Measurements from ENCODE around the gene DNAAF5. TPM values are rescaled to one million over a fixed set of nuclear protein-coding genes. Genes with fewer than 3 reads are reported as not detected.

Gene DNAAF5
- total RNA-seq, 6 experiments from 2014 or later, result 9.5 to 22.8 (median 10.5) TPM

GRCh38 chr7:777728-778078 lies 51.2 kb downstream of the DNAAF5 start:
- no peaks in the 10 kb centered on the region for H3K4me1 ChIP-seq
- TF ChIP-seq POLR2A (IDR thresholded peaks at IDR 0.05), result no peak
- TF ChIP-seq, protein P1, sequence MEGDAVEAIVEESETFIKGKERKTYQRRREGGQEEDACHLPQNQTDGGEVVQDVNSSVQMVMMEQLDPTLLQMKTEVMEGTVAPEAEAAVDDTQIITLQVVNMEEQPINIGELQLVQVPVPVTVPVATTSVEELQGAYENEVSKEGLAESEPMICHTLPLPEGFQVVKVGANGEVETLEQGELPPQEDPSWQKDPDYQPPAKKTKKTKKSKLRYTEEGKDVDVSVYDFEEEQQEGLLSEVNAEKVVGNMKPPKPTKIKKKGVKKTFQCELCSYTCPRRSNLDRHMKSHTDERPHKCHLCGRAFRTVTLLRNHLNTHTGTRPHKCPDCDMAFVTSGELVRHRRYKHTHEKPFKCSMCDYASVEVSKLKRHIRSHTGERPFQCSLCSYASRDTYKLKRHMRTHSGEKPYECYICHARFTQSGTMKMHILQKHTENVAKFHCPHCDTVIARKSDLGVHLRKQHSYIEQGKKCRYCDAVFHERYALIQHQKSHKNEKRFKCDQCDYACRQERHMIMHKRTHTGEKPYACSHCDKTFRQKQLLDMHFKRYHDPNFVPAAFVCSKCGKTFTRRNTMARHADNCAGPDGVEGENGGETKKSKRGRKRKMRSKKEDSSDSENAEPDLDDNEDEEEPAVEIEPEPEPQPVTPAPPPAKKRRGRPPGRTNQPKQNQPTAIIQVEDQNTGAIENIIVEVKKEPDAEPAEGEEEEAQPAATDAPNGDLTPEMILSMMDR (IDR thresholded peaks at IDR 0.05), result no peak
- 83% methylated on average over 16 of the region's 16 CpGs for WGBS (ENCODE audit: insufficient coverage, low coverage, low lambda C conversion rate, missing lambda C conversion rate)
- H3K4me3 ChIP-seq, result no peak overlapping the region
- DNase-seq, result no peak
- H3K27me3 ChIP-seq, result no peaks in the 10 kb centered on the region
- H3K9me3 ChIP-seq, result no peaks in the 10 kb centered on the region
- H3K36me3 ChIP-seq, result peaks cover 0 to 14% (median 0%) of the 10 kb centered on the region in 4 donors
- intact Hi-C loops (cut with DNase I), result no loop called here
- H3K27ac ChIP-seq, result no peak overlapping the region
- ATAC-seq, result no peak

- H3K9me3 ChIP-seq, result no peaks in the 10 kb centered on the region
- no peak overlapping the region for H3K27ac ChIP-seq
- WGBS (ENCODE audit: insufficient coverage, low coverage, low lambda C conversion rate, missing lambda C conversion rate), result 78% methylated on average over 2 of the region's 23 CpGs
- DNase-seq (no peak), ATAC-seq (no peak)
- no peaks in the 10 kb centered on the region for H3K4me1 ChIP-seq
- intact Hi-C loops (cut with DNase I), result no loop called here
- no peaks in the 10 kb centered on the region for H3K27me3 ChIP-seq
- no peak overlapping the region for H3K4me3 ChIP-seq
- no peak for TF ChIP-seq POLR2A (IDR thresholded peaks at IDR 0.05)
- TF ChIP-seq, protein P1 (IDR thresholded peaks at IDR 0.05), result no peak
- peaks cover 0 to 11% (median 2%) of the 10 kb centered on the region in 4 donors for H3K36me3 ChIP-seq
These were observed 51.9 kb downstream of the DNAAF5 start for GRCh38 chr7:778271-778967.

GRCh38 chr7:778968-779451 lies 52.5 kb downstream of the DNAAF5 start:
- H3K36me3 ChIP-seq, result peaks cover 0 to 11% (median 2%) of the 10 kb centered on the region in 4 donors
- H3K9me3 ChIP-seq, result no peaks in the 10 kb centered on the region
- intact Hi-C loops (cut with DNase I), result no loop called here
- H3K27me3 ChIP-seq, result no peaks in the 10 kb centered on the region
- DNase-seq (no peak), ATAC-seq (no peak)
- H3K4me1 ChIP-seq, result no peaks in the 10 kb centered on the region
- H3K27ac ChIP-seq, result no peak overlapping the region
- TF ChIP-seq, protein P1 (IDR thresholded peaks at IDR 0.05), result no peak
- no peak for TF ChIP-seq POLR2A (IDR thresholded peaks at IDR 0.05)
- WGBS (ENCODE audit: insufficient coverage, low coverage, low lambda C conversion rate, missing lambda C conversion rate), result 100% methylated on average over 1 of the region's 15 CpGs
- H3K4me3 ChIP-seq, result no peak overlapping the region

DNA sequence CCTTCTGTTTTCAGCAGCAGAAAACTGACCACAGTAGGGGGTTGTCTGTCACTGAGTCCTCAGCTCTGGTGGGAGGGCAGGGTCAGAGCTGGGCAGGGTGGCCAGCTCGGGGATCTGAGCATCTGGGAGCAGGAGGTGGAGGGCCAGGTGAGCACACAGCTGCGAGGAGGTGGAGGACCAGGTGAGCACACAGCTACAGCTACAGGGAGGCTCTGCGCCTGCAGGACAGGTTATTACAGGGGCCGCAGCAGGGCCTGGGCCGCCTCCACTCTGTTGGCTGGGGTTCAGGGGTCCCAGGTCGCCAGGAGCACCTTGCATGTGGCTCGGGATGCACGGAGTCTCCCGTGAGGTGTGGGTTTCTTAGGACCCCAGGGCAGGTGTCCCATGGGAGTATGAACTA lies 53.0 kb downstream of the DNAAF5 start:
- ATAC-seq, result peak in 1 of 4 donors; percentile 10
- Histone ChIP-seq H3K4me3 (no peak overlapping the region), H3K27me3 (no peaks in the 10 kb centered on the region), H3K4me1 (no peaks in the 10 kb centered on the region), H3K36me3 (peaks cover 0 to 11% (median 2%) of the 10 kb centered on the region in 4 donors), H3K9me3 (no peaks in the 10 kb centered on the region), H3K27ac (no peak overlapping the region)
- no peak for DNase-seq
- intact Hi-C loops (cut with DNase I), result no loop called here
- TF ChIP-seq POLR2A (IDR thresholded peaks at IDR 0.05), result no peak
- TF ChIP-seq, protein P1 (IDR thresholded peaks at IDR 0.05), result no peak
- WGBS (ENCODE audit: insufficient coverage, low coverage, low lambda C conversion rate, missing lambda C conversion rate), result 50% methylated on average over 1 of the region's 9 CpGs
